ENCODE results near the gene CDH4.

DNA sequence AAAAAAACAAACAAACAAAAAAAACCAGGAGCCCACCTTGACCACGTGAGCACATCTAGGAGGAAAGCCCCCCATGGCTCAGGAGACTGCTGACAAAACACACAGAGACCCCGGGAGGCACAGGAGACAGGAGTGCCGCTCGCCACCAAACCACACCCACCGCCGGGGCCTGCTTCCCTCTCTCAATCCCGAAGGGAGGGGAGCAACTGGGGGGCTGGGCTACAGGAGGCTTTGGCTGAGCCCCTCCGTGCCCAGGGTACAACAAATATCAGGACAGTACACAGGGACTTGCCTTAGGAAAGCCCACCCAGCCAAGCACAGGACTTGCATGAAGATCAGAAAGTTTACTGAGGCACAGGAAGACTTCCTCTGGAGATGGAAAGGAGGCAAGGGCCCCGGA lies 711.1 kb downstream of the CDH4 start:
- TF ChIP-seq, protein P1, sequence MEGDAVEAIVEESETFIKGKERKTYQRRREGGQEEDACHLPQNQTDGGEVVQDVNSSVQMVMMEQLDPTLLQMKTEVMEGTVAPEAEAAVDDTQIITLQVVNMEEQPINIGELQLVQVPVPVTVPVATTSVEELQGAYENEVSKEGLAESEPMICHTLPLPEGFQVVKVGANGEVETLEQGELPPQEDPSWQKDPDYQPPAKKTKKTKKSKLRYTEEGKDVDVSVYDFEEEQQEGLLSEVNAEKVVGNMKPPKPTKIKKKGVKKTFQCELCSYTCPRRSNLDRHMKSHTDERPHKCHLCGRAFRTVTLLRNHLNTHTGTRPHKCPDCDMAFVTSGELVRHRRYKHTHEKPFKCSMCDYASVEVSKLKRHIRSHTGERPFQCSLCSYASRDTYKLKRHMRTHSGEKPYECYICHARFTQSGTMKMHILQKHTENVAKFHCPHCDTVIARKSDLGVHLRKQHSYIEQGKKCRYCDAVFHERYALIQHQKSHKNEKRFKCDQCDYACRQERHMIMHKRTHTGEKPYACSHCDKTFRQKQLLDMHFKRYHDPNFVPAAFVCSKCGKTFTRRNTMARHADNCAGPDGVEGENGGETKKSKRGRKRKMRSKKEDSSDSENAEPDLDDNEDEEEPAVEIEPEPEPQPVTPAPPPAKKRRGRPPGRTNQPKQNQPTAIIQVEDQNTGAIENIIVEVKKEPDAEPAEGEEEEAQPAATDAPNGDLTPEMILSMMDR (IDR thresholded peaks at IDR 0.05): no peak
- TF ChIP-seq POLR2A (IDR thresholded peaks at IDR 0.05): no peak

Measured in sigmoid colon (tissue), 3 donors.